ENCODE results near the gene ZNF823. TPM values are rescaled to one million over a fixed set of nuclear protein-coding genes. Genes with fewer than 3 reads are reported as not detected.

ZNF823 gene
- total and polyA plus RNA-seq, 2 of the 13 experiments (the other 11 are each of a cell fraction or from before 2014, with no cell fraction given), result 5.7 to 11.7 TPM

- TF ChIP-seq ZNF83 (CRISPR knock-in tag; IDR thresholded peaks at IDR 0.05; ENCODE audit: borderline replicate concordance), result 0 out of 2 replicates have a peak, but pooled peaks have one; percentile 18
- TF ChIP-seq HNF1A (IDR thresholded peaks at IDR 0.05; ENCODE audit: low read depth), result peak; percentile 89
- TF ChIP-seq HNF1A (CRISPR knock-in tag; IDR thresholded peaks at IDR 0.05; ENCODE audit: borderline replicate concordance), result peak; percentile 91
- TF ChIP-seq ZNF75D (CRISPR knock-in tag; IDR thresholded peaks at IDR 0.05; ENCODE audit: borderline replicate concordance), result no peak
- TF ChIP-seq ZNF3 (CRISPR knock-in tag; IDR thresholded peaks at IDR 0.05), result 0 out of 2 replicates have a peak, but pooled peaks have one; percentile 40
- no peak for TF ChIP-seq SP2 (CRISPR knock-in tag; IDR thresholded peaks at IDR 0.05)
- TF ChIP-seq ARID3A (IDR thresholded peaks at IDR 0.05; ENCODE audit: low read depth, low read length), result 0 out of 2 replicates have a peak, but pooled peaks have one; percentile 30
- TF ChIP-seq IRF2 (CRISPR knock-in tag; IDR thresholded peaks at IDR 0.05), result peak; percentile 38; the same call in 1 of the 2 replicates
- no peak for TF ChIP-seq TEAD3 (CRISPR knock-in tag; optimal IDR thresholded peaks at IDR 0.05; ENCODE audit: borderline replicate concordance)
- peak; percentile 29; the same call in 1 of the 2 replicates for TF ChIP-seq MXD4 (CRISPR knock-in tag; IDR thresholded peaks at IDR 0.05)
- no peak for TF ChIP-seq MATR3 (CRISPR knock-in tag; IDR thresholded peaks at IDR 0.05)
- no peak for TF ChIP-seq ZNF780A (CRISPR knock-in tag; IDR thresholded peaks at IDR 0.05)
- peak; percentile 24; the same call in 1 of the 2 replicates for TF ChIP-seq GATAD2A (CRISPR knock-in tag; IDR thresholded peaks at IDR 0.05)
- no peak; the same call in 1 of the 2 replicates for TF ChIP-seq FOXC1 (CRISPR knock-in tag; IDR thresholded peaks at IDR 0.05; ENCODE audit: borderline replicate concordance)
- TF ChIP-seq ZBTB20 (CRISPR knock-in tag; IDR thresholded peaks at IDR 0.05; ENCODE audit: borderline replicate concordance, low read depth), result no peak
- TF ChIP-seq ZZZ3 (CRISPR knock-in tag; IDR thresholded peaks at IDR 0.05; ENCODE audit: borderline replicate concordance), result no peak
- TF ChIP-seq MIER3 (CRISPR knock-in tag; IDR thresholded peaks at IDR 0.05; ENCODE audit: borderline replicate concordance), result peak; percentile 31; the same call in 1 of the 2 replicates
- TF ChIP-seq AKAP8 (CRISPR knock-in tag; IDR thresholded peaks at IDR 0.05), result no peak
- TF ChIP-seq ZFP37 (CRISPR knock-in tag; IDR thresholded peaks at IDR 0.05; ENCODE audit: borderline replicate concordance), result no peak
- no peak for TF ChIP-seq CC2D1A (CRISPR knock-in tag; IDR thresholded peaks at IDR 0.05)
- 0 out of 2 replicates have a peak, but pooled peaks have one; percentile 4 for TF ChIP-seq CREB1 (IDR thresholded peaks at IDR 0.05)
- TF ChIP-seq CREB1 (CRISPR knock-in tag; IDR thresholded peaks at IDR 0.05), result no peak
- TF ChIP-seq EP300 (IDR thresholded peaks at IDR 0.05; ENCODE audit: low read depth in 2 of 2, low read length in 2 of 2), result no peak
- no peak for TF ChIP-seq EP300 (CRISPR knock-in tag; IDR thresholded peaks at IDR 0.05; ENCODE audit: borderline replicate concordance)
Measured at GRCh38 chr19:11737964-11738745, 591 bp downstream of the ZNF823 start (continued).
